ENCODE results near the gene LTBP1.

DNA sequence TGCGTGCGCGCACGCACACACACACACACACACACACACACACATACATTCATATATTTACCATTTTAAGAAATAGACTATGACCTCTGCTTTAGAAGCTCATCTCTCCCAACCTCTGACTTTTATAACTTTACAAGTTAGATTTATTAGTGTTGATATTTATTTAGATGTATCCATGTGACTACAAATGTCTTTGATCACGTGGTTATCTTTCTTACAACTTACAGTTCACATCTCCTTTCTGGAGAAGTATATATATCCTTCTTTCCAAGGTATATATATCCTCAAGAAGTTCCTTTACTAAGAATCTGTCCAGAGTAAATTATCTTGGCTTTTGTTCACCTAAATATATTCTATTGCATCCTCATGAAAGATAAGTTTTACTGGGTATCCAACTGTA, 16.3 kb upstream of the LTBP1 start:
- no peak for TF ChIP-seq EZH2 (IDR thresholded peaks at IDR 0.05; ENCODE audit: insufficient read depth, poor library complexity, severe bottlenecking)
- TF ChIP-seq EZH2phosphoT487 (IDR thresholded peaks at IDR 0.05; ENCODE audit: insufficient read depth, low read depth) = no peak
